Naive thymus-derived CD4-positive, alpha-beta T cell (primary cell): ENCODE data around the gene C17orf107. TPM values are rescaled to one million over a fixed set of nuclear protein-coding genes. Genes with fewer than 3 reads are reported as not detected.
"Not testable (repeated sequence)": the region's sequence is repeated elsewhere in the genome, so short reads cannot be mapped to it uniquely, and the experiment has no call there.

Source experiments
- ATAC-seq: fragments of 150-1000 bp; cut with Tn5 transposase; 2 replicates; pipeline ENCODE4 v1.10.0; 2021; ENCODE audit warnings: mild to moderate bottlenecking, moderate library complexity
- CTCF ChIA-PET: fragments of 350-600 bp; sonication (Branson Sonifier 250); formaldehyde crosslinking; loops from one replicate; lab custom pipeline; 2021; ENCODE audit warnings: antibody characterized with exemption; lab: Charles Lee
- POLR2A ChIA-PET: fragments of 350-600 bp; sonication (Branson Sonifier 250); formaldehyde crosslinking; loops from one replicate; lab custom pipeline; 2021; ENCODE audit warnings: antibody characterized with exemption, inconsistent platforms; lab: Charles Lee
- DNase-seq, 9 donors: peaks; one replicate each; pipeline versions ENCODE4 v3.0.0 to v3.0.0-alpha.2; 2020 to 2022; ENCODE audit warnings: mixed read lengths in 1 of 9
- H3K27ac ChIP-seq: one replicate; pipeline ENCODE4 v1.7.0; 2013; ENCODE audit warnings: mild to moderate bottlenecking, low read depth, low read length, moderate library complexity
- H3K27me3 ChIP-seq, 2 donors: one replicate each; pipeline ENCODE4 v1.7.0; 2013; ENCODE audit warnings: low read length in 2 of 2, mild to moderate bottlenecking in 2 of 2, moderate library complexity in 2 of 2; ENCODE audit not compliant: control insufficient read depth in 2 of 2, insufficient read depth in 2 of 2
- H3K36me3 ChIP-seq, 3 experiments: 1 replicate in 2 of 3; 2 replicates in 1 of 3; pipeline ENCODE4 v1.7.0; 2013; ENCODE audit warnings: low read length in 3 of 3, mild to moderate bottlenecking in 3 of 3, moderate library complexity in 1 of 3; ENCODE audit not compliant: insufficient read depth in 3 of 3, control insufficient read depth in 2 of 3
- H3K4me1 ChIP-seq, 2 donors: one replicate each; pipeline ENCODE4 v1.7.0; 2013; ENCODE audit warnings: low read length in 2 of 2, mild to moderate bottlenecking in 2 of 2, moderate library complexity in 1 of 2; ENCODE audit not compliant: control insufficient read depth in 2 of 2, insufficient read depth in 2 of 2
- H3K4me3 ChIP-seq: 2 replicates; pipeline ENCODE4 v1.7.0; 2013; ENCODE audit warnings: mild to moderate bottlenecking, low read length
- H3K9me3 ChIP-seq, 3 experiments: 1 replicate in 2 of 3; 2 replicates in 1 of 3; pipeline ENCODE4 v1.7.0; 2013; ENCODE audit warnings: low read length in 3 of 3; ENCODE audit not compliant: control insufficient read depth in 2 of 3
- H3K27ac Mint-ChIP-seq, 9 donors: one replicate each; pipeline ENCODE4 v1.8.0; 2020 to 2022; ENCODE audit warnings: mixed read lengths in 9 of 9, mild to moderate bottlenecking in 8 of 9, moderate library complexity in 5 of 9, inconsistent platforms in 2 of 9
- H3K27me3 Mint-ChIP-seq, 5 donors: one replicate each; pipeline ENCODE4 v1.8.0; 2021 to 2022; ENCODE audit warnings: mixed read lengths in 5 of 5, mild to moderate bottlenecking in 1 of 5
- H3K36me3 Mint-ChIP-seq, 5 donors: one replicate each; pipeline ENCODE4 v1.8.0; 2020 to 2022; ENCODE audit warnings: mixed read lengths in 5 of 5, mild to moderate bottlenecking in 3 of 5, inconsistent platforms in 1 of 5
- H3K4me1 Mint-ChIP-seq, 7 donors: one replicate each; pipeline ENCODE4 v1.8.0; 2020 to 2022; ENCODE audit warnings: mixed read lengths in 7 of 7, mild to moderate bottlenecking in 3 of 7, inconsistent platforms in 1 of 7
- H3K4me3 Mint-ChIP-seq, 10 donors: one replicate each; pipeline ENCODE4 v1.8.0; 2020 to 2022; ENCODE audit warnings: mild to moderate bottlenecking in 10 of 10, mixed read lengths in 10 of 10, moderate library complexity in 6 of 10, inconsistent platforms in 2 of 10
- H3K9me3 Mint-ChIP-seq, 11 donors: one replicate each; pipeline ENCODE4 v1.8.0; 2020 to 2022; ENCODE audit warnings: mixed read lengths in 11 of 11, mild to moderate bottlenecking in 4 of 11, inconsistent platforms in 1 of 11, moderate library complexity in 1 of 11
- intact Hi-C, 2 donors: fragments of 100-400 bp; cut with micrococcal nuclease; formaldehyde crosslinking; loops; one replicate each; pipeline ENCODE4 v1.15.1; 2023
- polyA plus RNA-seq, 2 donors: library from polyadenylated mRNA; unstranded; fragments of 300-500 nt; fragmentation: Illumina TruSeq; gene quantifications; one replicate each; pipeline ENCODE4 v1.2.3, GENCODE V29; 2021
- total RNA-seq, 6 experiments: library from RNA in 5 of 6; stranded (reverse) in 5 of 6; gene quantifications; 1 replicate in 5 of 6; 2 replicates in 1 of 6; pipeline ENCODE4 v1.2.3 and lab custom pipeline; 2021 to 2026

C17orf107 gene
- total and polyA plus RNA-seq, 7 experiments from 2014 or later, result 0.82 to 37.2 (median 5.5) TPM

DNA sequence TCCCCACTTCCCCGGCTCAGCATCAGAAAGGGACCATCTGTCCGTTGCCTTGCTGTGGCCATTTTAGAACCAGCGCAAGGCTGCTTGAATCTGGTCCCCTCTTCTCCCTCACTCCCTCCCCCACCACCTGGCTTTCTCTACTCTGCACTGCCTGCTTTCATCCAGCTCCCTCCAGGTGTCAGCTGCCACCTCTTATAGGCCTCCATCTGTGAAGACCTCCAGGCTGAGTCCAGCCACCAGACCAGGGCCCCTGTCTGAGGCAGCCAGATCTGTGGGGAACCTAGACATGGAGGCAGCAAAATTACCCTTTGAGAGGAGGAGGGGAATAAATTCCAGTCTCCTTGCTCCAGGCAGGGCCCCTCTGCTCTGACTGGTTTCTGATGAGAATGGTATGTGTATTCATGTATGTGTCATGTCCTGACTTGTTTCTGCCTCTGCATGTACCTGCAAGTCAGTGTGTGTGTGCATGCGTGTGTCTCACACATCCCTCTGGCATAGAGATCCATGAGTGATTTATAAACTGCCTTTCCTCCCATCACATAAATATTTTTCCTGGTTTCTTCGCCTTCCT, 45.1 kb upstream of the C17orf107 start:
- peaks cover 0 to 8% of the 10 kb centered on the region in 2 donors for H3K4me1 ChIP-seq
- ATAC-seq, result no peak
- H3K4me3 Mint-ChIP-seq, result no peak overlapping the region
- H3K9me3 ChIP-seq, result no peaks in the 10 kb centered on the region
- intact Hi-C loops, result no loop called here
- DNase-seq, result no peak
- H3K27me3 ChIP-seq, result no peaks in the 10 kb centered on the region
- H3K36me3 Mint-ChIP-seq, result peaks cover 0 to 42% (median 20%) of the 10 kb centered on the region in 5 donors
- H3K27me3 Mint-ChIP-seq, result no peaks in the 10 kb centered on the region
- peaks cover 0 to 17% (median 6%) of the 10 kb centered on the region in 3 experiments for H3K36me3 ChIP-seq
- peak overlapping the region in 3 of 9 donors; percentile 12 to 67 (median 12) for H3K27ac Mint-ChIP-seq
- H3K9me3 Mint-ChIP-seq, result peaks cover 0 to 8% (median 5%) of the 10 kb centered on the region in 11 donors
- CTCF ChIA-PET, result no interaction called here
- H3K4me1 Mint-ChIP-seq, result peaks cover 40 to 66% (median 61%) of the 10 kb centered on the region in 7 donors
- POLR2A ChIA-PET, result no interaction called here
- no peak overlapping the region for H3K27ac ChIP-seq
- H3K4me3 ChIP-seq, result no peak overlapping the region

DNA sequence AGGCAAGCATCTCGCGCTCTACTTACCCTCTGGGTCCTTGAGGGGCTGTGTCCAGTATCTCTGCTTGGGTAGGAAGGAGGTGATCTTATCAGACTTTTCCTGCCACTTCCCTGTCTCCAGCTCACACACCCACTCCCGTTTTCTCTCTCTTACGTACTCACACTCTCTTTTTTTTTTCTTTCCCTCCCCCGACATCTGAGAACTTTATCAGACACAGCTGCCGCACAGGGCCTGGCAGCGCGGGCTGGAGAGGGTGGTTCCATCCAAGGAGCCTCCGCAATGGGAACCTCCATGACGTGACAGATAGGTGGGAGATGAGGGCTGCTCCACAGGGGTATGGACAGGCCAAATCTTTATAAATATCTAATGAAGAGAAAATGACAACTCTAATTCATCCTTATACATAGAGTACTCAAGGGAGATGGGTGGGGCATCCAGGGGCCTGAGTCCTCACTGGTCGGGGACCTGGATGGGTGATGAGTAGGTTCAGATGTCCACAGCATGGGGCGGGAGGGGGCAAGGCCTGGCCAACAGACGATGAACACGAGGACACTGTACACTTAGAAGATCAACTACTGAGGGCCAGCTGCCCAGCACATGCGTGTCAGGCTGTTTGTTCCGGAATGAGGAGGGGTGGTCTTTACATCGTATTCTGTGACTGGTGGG, 42.9 kb upstream of the C17orf107 start:
- H3K36me3 Mint-ChIP-seq, result peaks cover 0 to 29% (median 17%) of the 10 kb centered on the region in 5 donors
- H3K27me3 Mint-ChIP-seq, result no peaks in the 10 kb centered on the region
- no peak overlapping the region for H3K4me3 Mint-ChIP-seq
- intact Hi-C loops, result no loop called here
- ATAC-seq (no peak), DNase-seq (no peak)
- no peak overlapping the region for H3K27ac ChIP-seq
- CTCF ChIA-PET, result no interaction called here
- no peaks in the 10 kb centered on the region for H3K27me3 ChIP-seq
- peak overlapping the region in 1 of 9 donors; percentile 5 for H3K27ac Mint-ChIP-seq
- H3K4me1 ChIP-seq, result peaks cover 0 to 8% of the 10 kb centered on the region in 2 donors
- POLR2A ChIA-PET, result no interaction called here
- peaks cover 0 to 29% (median 7%) of the 10 kb centered on the region in 3 experiments for H3K36me3 ChIP-seq
- peaks cover 0 to 8% (median 5%) of the 10 kb centered on the region in 11 donors for H3K9me3 Mint-ChIP-seq
- peaks cover 28 to 54% (median 43%) of the 10 kb centered on the region in 7 donors for H3K4me1 Mint-ChIP-seq
- H3K4me3 ChIP-seq, result no peak overlapping the region
- no peaks in the 10 kb centered on the region for H3K9me3 ChIP-seq

DNA sequence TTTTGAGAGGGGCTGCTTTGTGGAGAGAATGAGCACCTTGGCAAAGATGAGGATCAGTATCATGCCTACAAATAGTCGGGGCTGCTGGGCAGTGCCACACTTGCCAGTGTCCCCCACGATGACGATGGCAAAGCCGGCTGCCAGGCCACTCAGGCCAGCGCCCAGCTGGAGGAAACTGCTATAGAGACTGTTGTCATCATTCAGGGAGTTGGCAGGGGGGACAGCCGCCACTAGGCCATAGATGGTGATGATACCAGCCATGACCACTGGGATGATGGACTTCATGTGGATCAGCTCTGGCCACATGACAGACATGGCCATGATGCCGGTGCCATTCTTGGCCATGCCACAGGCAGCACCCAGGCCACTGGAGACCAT, 42.4 kb upstream of the C17orf107 start:
- DNase-seq (no peak), ATAC-seq (no peak)
- H3K36me3 Mint-ChIP-seq, result peaks cover 0 to 26% (median 18%) of the 10 kb centered on the region in 5 donors
- H3K9me3 ChIP-seq, result no peaks in the 10 kb centered on the region
- H3K27me3 ChIP-seq, result no peaks in the 10 kb centered on the region
- H3K4me3 ChIP-seq, result no peak overlapping the region
- peaks cover 0 to 8% of the 10 kb centered on the region in 2 donors for H3K4me1 ChIP-seq
- no peak overlapping the region for H3K27ac ChIP-seq
- peaks cover 0 to 30% (median 7%) of the 10 kb centered on the region in 3 experiments for H3K36me3 ChIP-seq
- CTCF ChIA-PET, result no interaction called here
- no peaks in the 10 kb centered on the region for H3K27me3 Mint-ChIP-seq
- H3K27ac Mint-ChIP-seq, result peak overlapping the region in 2 of 9 donors; percentile 5 to 76
- intact Hi-C loops, result no loop called here
- H3K4me3 Mint-ChIP-seq, result no peak overlapping the region
- H3K4me1 Mint-ChIP-seq, result peaks cover 28 to 51% (median 40%) of the 10 kb centered on the region in 7 donors
- H3K9me3 Mint-ChIP-seq, result peaks cover 0 to 7% (median 5%) of the 10 kb centered on the region in 11 donors
- POLR2A ChIA-PET, result no interaction called here

DNA sequence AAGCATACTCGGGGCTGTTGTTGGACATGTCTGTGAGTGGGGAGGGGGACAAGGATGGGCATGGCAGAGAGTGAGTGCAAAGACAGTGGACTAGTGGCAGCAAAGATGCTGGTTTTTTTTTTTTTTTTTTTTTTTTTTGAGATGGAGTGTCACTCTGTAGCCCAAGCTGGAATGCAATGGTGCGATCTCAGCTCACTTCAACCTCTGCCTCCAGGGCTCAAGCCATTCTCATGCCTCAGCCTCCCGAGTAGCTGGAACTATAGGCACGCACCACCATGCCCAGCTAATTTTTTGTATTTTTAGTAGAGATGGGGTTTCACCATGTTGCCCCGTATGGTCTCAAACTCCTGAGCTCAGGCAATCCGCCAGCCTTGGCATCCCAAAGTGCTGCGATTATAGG, 42.0 kb upstream of the C17orf107 start:
- intact Hi-C loops, H3K4me3 Mint-ChIP-seq, DNase-seq, H3K27ac ChIP-seq, H3K4me3 ChIP-seq, H3K27me3 Mint-ChIP-seq, H3K9me3 ChIP-seq, H3K27me3 ChIP-seq, POLR2A ChIA-PET, H3K4me1 ChIP-seq, H3K9me3 Mint-ChIP-seq, ATAC-seq: not testable (repeated sequence)
- peak overlapping the region in 1 of 9 donors; percentile 76 for H3K27ac Mint-ChIP-seq
- peaks cover 0 to 27% (median 20%) of the 10 kb centered on the region in 5 donors for H3K36me3 Mint-ChIP-seq
- peaks cover 25 to 47% (median 36%) of the 10 kb centered on the region in 7 donors for H3K4me1 Mint-ChIP-seq
- peaks cover 0 to 30% (median 7%) of the 10 kb centered on the region in 3 experiments for H3K36me3 ChIP-seq
- CTCF ChIA-PET, result interaction anchor here (0.6 kb wide), 1 partner anchor 86 kb away, joined by 3 read pairs; no protein-coding TSS in a partner anchor

DNA sequence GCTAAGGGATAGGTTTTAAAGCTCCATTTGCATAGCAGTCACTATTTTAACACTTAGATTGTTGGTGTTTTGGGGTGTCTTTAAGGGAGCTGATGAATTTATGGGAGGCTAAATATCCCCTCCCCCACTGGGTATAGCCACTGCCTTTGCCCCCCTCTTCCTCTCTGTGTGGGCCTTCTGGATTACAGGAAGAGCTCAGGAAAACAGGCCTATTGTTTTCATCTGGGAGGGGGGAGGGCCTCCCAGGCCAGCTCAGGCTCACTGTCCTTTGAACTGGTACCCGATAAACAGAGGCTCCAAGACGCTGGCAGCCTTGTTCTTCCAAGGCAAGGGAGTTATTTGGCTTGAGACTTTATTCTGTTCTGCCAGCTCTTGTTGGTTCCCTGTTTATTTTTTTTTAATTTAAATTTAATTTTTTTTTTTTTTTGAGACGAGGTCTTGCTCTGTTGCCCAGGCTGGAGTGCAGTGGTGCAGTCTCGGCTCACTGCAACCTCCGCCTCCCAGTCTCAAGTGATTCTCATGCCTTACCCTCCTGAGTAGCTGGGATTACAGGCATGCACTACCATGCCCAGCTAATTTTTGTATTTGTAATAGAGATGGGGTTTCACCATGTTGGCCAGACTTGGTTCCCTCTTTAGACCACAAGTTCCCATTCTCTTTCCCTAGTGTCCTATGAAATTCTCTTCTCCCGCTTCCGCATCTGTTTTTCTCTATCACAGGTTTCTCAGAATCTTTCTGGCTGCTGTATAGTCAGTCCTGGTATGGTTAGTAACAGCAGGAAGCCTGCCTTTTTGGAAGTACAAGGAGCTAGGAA, 41.1 kb upstream of the C17orf107 start:
- Mint-ChIP-seq H3K9me3 (peaks cover 0 to 4% (median 0%) of the 10 kb centered on the region in 11 donors), H3K36me3 (peaks cover 0 to 27% (median 20%) of the 10 kb centered on the region in 5 donors), H3K27me3 (no peaks in the 10 kb centered on the region), H3K27ac (no peak overlapping the region), H3K4me3 (peak overlapping the region in 1 of 10 donors; percentile 16), H3K4me1 (peaks cover 25 to 46% (median 34%) of the 10 kb centered on the region in 7 donors)
- ChIA-PET POLR2A (interaction anchor here (0.7 kb wide), 1 partner anchor 544 kb away, joined by 3 read pairs; no protein-coding TSS in a partner anchor), CTCF (interaction anchor here (0.6 kb wide), 2 partner anchors 31 to 292 kb away, joined by 3 read pairs; no protein-coding TSS in a partner anchor)
- intact Hi-C loops, result no loop called here
- ATAC-seq (no peak), DNase-seq (no peak)
- no peaks in the 10 kb centered on the region for H3K9me3 ChIP-seq
- H3K4me3 ChIP-seq, result no peak overlapping the region
- no peaks in the 10 kb centered on the region for H3K27me3 ChIP-seq
- no peak overlapping the region for H3K27ac ChIP-seq
- peaks cover 0 to 30% (median 7%) of the 10 kb centered on the region in 3 experiments for H3K36me3 ChIP-seq
- H3K4me1 ChIP-seq, result peaks cover 0 to 8% of the 10 kb centered on the region in 2 donors

DNA sequence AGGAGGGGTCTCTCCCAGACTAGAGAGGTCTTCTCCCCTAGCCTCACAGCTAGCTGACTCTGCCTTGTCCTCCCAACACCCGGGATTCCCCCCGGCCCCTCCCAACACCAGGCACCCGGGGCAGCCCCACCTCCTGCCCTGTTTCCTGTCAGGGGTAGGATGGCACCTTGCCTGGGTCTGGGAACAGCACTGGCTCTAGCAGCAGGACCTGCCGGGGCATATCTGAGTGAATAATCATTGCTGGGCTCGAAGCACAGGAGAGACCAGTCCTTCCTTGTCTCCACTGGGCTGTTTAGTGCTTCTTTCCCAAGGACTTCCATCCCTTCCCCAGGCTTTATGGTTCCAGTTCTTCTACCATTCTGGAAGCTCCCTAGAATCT, 40.5 kb upstream of the C17orf107 start:
- ChIA-PET POLR2A (no interaction called here), CTCF (interaction anchor here (0.6 kb wide), 2 partner anchors 30 to 293 kb away, joined by 3 read pairs; no protein-coding TSS in a partner anchor)
- H3K36me3 ChIP-seq, result peaks cover 0 to 28% (median 7%) of the 10 kb centered on the region in 3 experiments
- H3K27me3 ChIP-seq, result no peaks in the 10 kb centered on the region
- no peak overlapping the region for H3K4me3 ChIP-seq
- no peaks in the 10 kb centered on the region for H3K9me3 ChIP-seq
- no peak for DNase-seq
- no peak for ATAC-seq
- Mint-ChIP-seq H3K4me3 (no peak overlapping the region), H3K27me3 (no peaks in the 10 kb centered on the region), H3K36me3 (peaks cover 0 to 27% (median 20%) of the 10 kb centered on the region in 5 donors), H3K4me1 (peaks cover 26 to 44% (median 31%) of the 10 kb centered on the region in 7 donors), H3K9me3 (peaks cover 0 to 4% (median 0%) of the 10 kb centered on the region in 11 donors), H3K27ac (no peak overlapping the region)
- peaks cover 0 to 3% of the 10 kb centered on the region in 2 donors for H3K4me1 ChIP-seq
- intact Hi-C loops, result no loop called here
- H3K27ac ChIP-seq, result no peak overlapping the region
